Measurements from ENCODE around the gene AGPAT3.

Gene AGPAT3

GRCh38 chr21:43922949-43923348, 57.9 kb downstream of the AGPAT3 start:
- DNase-seq (ENCODE audit: low read depth) = no peak

DNA sequence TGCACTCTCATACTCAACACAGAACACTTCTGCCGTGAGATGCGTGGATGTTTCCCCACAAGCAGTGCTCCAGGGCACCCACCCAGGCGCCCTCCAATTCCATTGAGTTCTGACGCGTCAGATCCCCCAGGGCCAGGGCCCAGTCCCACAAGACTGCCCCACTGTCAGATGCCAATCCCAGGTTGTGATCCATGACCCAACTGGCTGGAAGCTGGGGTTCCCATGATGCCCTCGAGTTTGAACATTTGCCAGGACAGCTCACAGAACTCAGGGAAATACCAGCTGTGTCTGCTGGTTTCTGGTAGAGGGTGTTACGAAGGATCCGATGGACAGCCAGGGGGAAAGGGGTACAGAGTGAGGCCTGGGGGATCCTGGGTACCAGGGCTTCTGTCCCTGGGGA, 58.4 kb downstream of the AGPAT3 start:
- no peak for DNase-seq (ENCODE audit: low read depth)

- no peak for DNase-seq (ENCODE audit: low read depth)
Observed at GRCh38 chr21:43924421-43925095, 59.5 kb downstream of the AGPAT3 start.

GRCh38 chr21:43925096-43925481, 60.1 kb downstream of the AGPAT3 start:
- DNase-seq (ENCODE audit: low read depth) = no peak

DNA sequence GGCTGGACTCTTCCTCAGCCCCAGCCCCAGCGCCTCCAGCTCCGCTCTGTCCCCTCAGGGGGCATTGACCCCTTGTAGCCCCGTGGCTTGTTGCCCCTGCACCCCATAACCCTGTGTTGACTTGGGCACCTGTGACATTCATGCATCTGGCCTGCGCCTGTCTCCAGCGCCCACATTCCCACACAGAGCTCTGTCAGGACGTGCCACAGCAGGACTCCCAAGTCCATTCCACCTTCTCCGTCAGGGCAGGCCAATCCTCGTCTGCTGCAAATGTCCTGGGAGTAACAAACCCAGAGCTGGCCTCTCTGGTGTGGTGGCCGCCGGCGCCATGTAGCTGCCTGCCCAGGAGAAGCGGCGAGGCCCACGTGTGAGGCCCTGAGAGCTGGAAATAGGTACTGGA, 60.6 kb downstream of the AGPAT3 start:
- no peak for DNase-seq (ENCODE audit: low read depth)

- DNase-seq (ENCODE audit: low read depth) = no peak
Observed at GRCh38 chr21:43926196-43926595, 61.2 kb downstream of the AGPAT3 start.

GRCh38 chr21:43927591-43928221, 62.7 kb downstream of the AGPAT3 start:
- DNase-seq (ENCODE audit: low read depth) = no peak

- DNase-seq (ENCODE audit: low read depth) = no peak
Observed at GRCh38 chr21:43928222-43929125, 63.5 kb downstream of the AGPAT3 start.

- no peak for DNase-seq (ENCODE audit: low read depth)
Observed at GRCh38 chr21:43929217-43929971, 64.4 kb downstream of the AGPAT3 start.

DNA sequence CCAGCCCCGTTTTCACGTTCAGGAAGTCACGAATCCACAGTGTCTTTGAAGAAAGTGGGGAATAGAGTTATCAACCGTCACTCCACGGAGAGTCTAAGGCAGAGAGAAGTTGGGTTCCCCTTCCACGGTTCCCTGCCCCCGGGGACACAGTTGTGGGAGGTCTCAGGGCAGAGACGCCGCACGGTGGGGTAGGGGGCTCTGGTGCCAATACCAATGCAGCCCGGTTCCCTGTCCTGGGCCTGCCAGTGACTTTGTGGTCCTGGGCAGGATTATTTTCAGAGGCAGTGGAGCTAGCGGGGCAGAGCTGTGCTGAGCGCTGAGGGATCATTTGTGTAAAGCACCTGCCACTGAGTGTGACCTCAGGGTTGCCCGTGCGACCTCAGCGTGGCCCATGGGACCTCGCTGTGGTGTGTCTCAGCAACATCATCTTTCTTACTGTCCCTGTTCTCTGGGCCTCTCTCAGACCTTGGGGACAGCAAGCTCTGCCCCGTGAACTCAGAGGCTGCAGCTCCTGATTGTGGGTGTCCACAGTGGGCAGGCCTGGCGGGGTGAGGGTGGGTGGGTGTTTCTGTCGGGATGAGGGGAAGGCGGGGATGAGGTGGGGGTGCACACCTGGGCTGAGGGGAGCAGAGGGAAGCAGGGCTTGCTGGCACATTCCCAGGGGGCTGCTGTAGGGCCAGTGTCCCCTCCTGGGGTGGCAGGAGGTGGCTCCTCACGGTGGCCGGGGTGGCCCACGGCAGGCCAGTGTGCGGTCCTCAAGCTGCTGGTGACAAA, 65.2 kb downstream of the AGPAT3 start:
- no peak for DNase-seq (ENCODE audit: low read depth)

DNA sequence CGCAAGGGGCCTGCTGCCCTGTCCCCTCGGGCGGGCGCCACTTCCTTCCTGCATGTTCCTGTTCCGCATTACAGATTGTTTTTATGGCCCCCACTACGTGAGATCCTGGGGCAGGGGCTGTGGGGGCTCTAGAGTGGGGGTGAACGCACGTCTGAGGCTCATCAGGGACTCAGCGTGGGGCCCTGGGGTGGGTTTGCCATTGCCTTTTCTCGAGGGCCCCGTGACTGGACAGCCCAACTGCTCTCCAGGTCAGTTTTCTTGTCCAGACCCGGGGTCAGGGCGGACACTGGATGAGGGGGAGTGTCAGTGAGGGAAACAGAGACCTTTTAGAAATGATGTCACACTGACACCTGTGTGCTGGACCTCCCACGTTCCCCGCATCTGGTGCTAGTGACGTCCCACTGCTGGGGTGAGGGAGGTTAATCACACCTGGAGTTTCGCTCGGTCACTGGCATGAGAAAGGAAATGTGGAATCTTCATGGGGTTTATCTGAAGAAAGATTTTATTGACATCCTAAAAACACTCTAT, 65.9 kb downstream of the AGPAT3 start:
- DNase-seq (ENCODE audit: low read depth) = no peak

DNA sequence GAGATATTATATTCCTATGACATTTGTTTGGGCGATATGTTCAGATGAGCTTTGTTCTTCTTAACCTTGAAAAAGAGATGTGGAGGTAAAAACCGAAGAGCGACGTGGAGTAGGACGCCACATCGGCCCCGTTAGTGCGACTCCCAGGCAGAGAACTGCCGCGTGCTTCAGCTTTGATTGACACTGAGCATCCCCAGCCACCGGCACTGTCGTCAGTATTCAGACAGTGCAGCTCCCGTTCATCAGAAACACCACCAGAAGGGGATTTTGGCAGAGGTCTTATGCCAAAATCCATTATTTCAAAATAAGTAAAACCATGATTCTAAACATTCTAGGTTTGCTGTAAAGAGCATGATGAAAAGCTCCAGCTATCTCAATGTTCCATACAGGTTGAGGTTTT, 66.5 kb downstream of the AGPAT3 start:
- DNase-seq (ENCODE audit: low read depth) = no peak

GRCh38 chr21:43932005-43932404, 67.0 kb downstream of the AGPAT3 start:
- no peak for DNase-seq (ENCODE audit: low read depth)

DNA sequence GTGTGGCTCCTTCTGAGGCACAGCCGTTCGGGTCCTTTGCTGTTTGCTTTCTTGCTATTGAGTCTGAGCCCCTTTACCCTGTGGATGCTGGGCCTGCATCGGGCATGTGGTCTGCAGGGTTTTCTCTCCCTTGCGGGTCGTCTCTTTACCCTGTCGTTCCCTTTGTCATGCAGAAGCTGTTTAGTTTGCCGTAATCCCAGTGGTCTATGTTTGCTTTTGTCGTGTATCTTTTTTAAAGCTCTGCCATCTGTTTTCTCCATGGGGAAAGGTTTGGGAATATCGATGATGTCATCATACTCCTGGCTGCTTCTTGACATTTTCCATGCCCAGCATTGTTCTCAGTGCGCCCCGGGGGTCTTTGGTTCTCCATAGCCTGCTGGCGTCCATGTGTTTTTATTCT, 68.2 kb downstream of the AGPAT3 start:
- no peak for DNase-seq (ENCODE audit: low read depth)

- no peak for DNase-seq (ENCODE audit: low read depth)
Observed at GRCh38 chr21:43933680-43934079, 68.7 kb downstream of the AGPAT3 start.

DNA sequence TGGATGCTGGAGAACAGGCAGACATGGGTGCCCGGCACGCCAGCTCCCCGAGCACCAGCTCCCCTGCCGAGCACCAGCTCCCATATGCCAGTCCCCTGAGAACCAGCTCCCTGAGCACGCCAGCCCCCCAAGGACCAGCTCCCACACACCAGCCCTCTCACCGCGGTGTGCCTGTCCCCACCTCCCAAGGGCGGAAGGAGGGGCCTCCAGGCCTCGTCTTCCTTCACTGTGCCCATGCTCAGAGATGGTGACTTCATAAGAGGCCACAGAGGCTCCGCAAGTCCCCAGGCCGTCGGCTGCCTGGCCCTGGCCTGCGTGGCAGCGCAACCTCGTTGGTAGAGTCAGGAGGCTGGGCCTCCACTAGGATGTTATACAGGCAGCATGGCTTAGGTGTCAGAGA, 69.1 kb downstream of the AGPAT3 start:
- DNase-seq (ENCODE audit: low read depth) = no peak

GRCh38 chr21:43934716-43935705, 70.0 kb downstream of the AGPAT3 start:
- no peak for DNase-seq (ENCODE audit: low read depth)

GRCh38 chr21:43935711-43936110, 70.7 kb downstream of the AGPAT3 start:
- no peak for DNase-seq (ENCODE audit: low read depth)

- no peak for DNase-seq (ENCODE audit: low read depth)
Observed at GRCh38 chr21:43936247-43936967, 71.4 kb downstream of the AGPAT3 start.
